Neural progenitor cell (in vitro differentiated cells): ENCODE data around the gene TUBB2B. TPM values are rescaled to one million over a fixed set of nuclear protein-coding genes. Genes with fewer than 3 reads are reported as not detected.

Experiments used
- DNase-seq: peaks from one replicate; pipeline ENCODE4 v3.0.0-alpha.2; 2016; ENCODE audit warnings: low spot score
- H2AFZ ChIP-seq: fragments of 200-600 bp; sonication (generic); replicated peaks from 2 replicates; pipeline ENCODE4 v1.6.1; 2016; ENCODE audit warnings: antibody characterized with exemption
- H3F3A ChIP-seq: fragments of 200-600 bp; sonication (generic); 2 replicates; pipeline ENCODE4 v1.6.1; 2016; ENCODE audit warnings: antibody characterized with exemption, low read depth
- H3K27ac ChIP-seq: fragments of 200-600 bp; sonication (generic); 2 replicates; pipeline ENCODE4 v1.5.1; 2016; ENCODE audit warnings: mild to moderate bottlenecking
- H3K27me3 ChIP-seq: fragments of 200-600 bp; sonication (generic); 2 replicates; pipeline ENCODE4 v1.6.1; 2016; ENCODE audit warnings: mild to moderate bottlenecking, moderate library complexity
- H3K36me3 ChIP-seq: fragments of 200-600 bp; sonication (generic); 2 replicates; pipeline ENCODE4 v1.5.1; 2016
- H3K4me1 ChIP-seq: fragments of 200-600 bp; sonication (generic); 2 replicates; pipeline ENCODE4 v1.6.1; 2016; ENCODE audit warnings: mixed run types
- H3K4me2 ChIP-seq: fragments of 200-600 bp; sonication (generic); 2 replicates; pipeline ENCODE4 v1.6.1; 2016
- H3K4me3 ChIP-seq: fragments of 200-600 bp; sonication (generic); 2 replicates; pipeline ENCODE4 v1.5.1; 2016
- H3K79me2 ChIP-seq: fragments of 200-600 bp; sonication (generic); 2 replicates; pipeline ENCODE4 v1.6.1; 2016; ENCODE audit warnings: low read depth
- H3K9ac ChIP-seq: fragments of 200-600 bp; sonication (generic); 2 replicates; pipeline ENCODE4 v1.6.1; 2016
- H3K9me3 ChIP-seq: fragments of 200-600 bp; sonication (generic); 2 replicates; pipeline ENCODE4 v1.5.1; 2016; ENCODE audit warnings: low read depth
- H4K20me1 ChIP-seq: fragments of 200-600 bp; sonication (generic); 2 replicates; pipeline ENCODE4 v1.6.1; 2016; ENCODE audit warnings: low read depth
- H3K27ac Mint-ChIP-seq: 3 replicates; pipeline ENCODE4 v1.8.0; 2021; ENCODE audit warnings: mixed read lengths
- H3K27me3 Mint-ChIP-seq: 2 replicates; pipeline ENCODE4 v1.8.0; 2022; ENCODE audit warnings: low read depth, mild to moderate bottlenecking, inconsistent platforms, moderate library complexity, mixed read lengths; ENCODE audit not compliant: insufficient read depth
- H3K36me3 Mint-ChIP-seq: 3 replicates; pipeline ENCODE4 v1.8.0; 2021; ENCODE audit warnings: mixed read lengths
- H3K4me1 Mint-ChIP-seq: 3 replicates; pipeline ENCODE4 v1.8.0; 2021; ENCODE audit warnings: mixed read lengths
- H3K4me3 Mint-ChIP-seq: 3 replicates; pipeline ENCODE4 v1.8.0; 2021; ENCODE audit warnings: mild to moderate bottlenecking, moderate library complexity, mixed read lengths
- H3K9me3 Mint-ChIP-seq: 3 replicates; pipeline ENCODE4 v1.8.0; 2020; ENCODE audit warnings: mixed read lengths
- CTCF ChIP-seq: fragments of 200-600 bp; sonication (generic); IDR thresholded peaks from 2 replicates; pipeline ENCODE4 v1.5.1; 2017; ENCODE audit warnings: antibody characterized with exemption, mild to moderate bottlenecking
- EZH2 ChIP-seq: fragments of 200-600 bp; sonication (generic); IDR thresholded peaks from 2 replicates; pipeline ENCODE4 v1.6.1; 2017; ENCODE audit warnings: antibody characterized with exemption, mild to moderate bottlenecking, moderate library complexity
- EZH2phosphoT487 ChIP-seq: fragments of 200-600 bp; sonication (generic); IDR thresholded peaks from 2 replicates; pipeline ENCODE4 v1.6.1; 2017; ENCODE audit warnings: antibody characterized with exemption
- total RNA-seq: library from RNA; depleted of rRNA; stranded (reverse); fragments of >200 nt; gene quantifications from 2 replicates; pipeline ENCODE4 v1.2.3, GENCODE V29; 2015; ENCODE audit warnings: low replicate concordance

The TUBB2B gene
- total RNA-seq, 1 donor from 2014 or later, result 362 TPM

GRCh38 chr6:3213334-3213695 is 14.1 kb downstream of the TUBB2B start:
- peaks cover 16% of the 10 kb centered on the region for H3K4me1 Mint-ChIP-seq
- H3K9ac ChIP-seq, result no peak overlapping the region
- H3K27me3 Mint-ChIP-seq, result peaks cover 4% of the 10 kb centered on the region
- H3K36me3 ChIP-seq, result no peaks in the 10 kb centered on the region
- H3K4me2 ChIP-seq, result no peak overlapping the region
- H3K79me2 ChIP-seq, result no peaks in the 10 kb centered on the region
- no peak overlapping the region for H3K27ac Mint-ChIP-seq
- H3K36me3 Mint-ChIP-seq, result no peaks in the 10 kb centered on the region
- H3K9me3 ChIP-seq, result no peaks in the 10 kb centered on the region
- H3F3A ChIP-seq, result peaks cover 19% of the 10 kb centered on the region
- no peak for DNase-seq
- TF ChIP-seq EZH2 (no peak), CTCF (no peak), EZH2phosphoT487 (no peak)
- no peak overlapping the region for H3K4me3 Mint-ChIP-seq
- no peaks in the 10 kb centered on the region for H3K27me3 ChIP-seq
- H4K20me1 ChIP-seq, result no peaks in the 10 kb centered on the region
- peaks cover 2% of the 10 kb centered on the region for H3K9me3 Mint-ChIP-seq
- peaks cover 12% of the 10 kb centered on the region for H3K4me1 ChIP-seq
- no peak overlapping the region for H2AFZ ChIP-seq
- H3K4me3 ChIP-seq, result no peak overlapping the region
- H3K27ac ChIP-seq, result no peak overlapping the region

- Histone ChIP-seq H3K9ac (no peak overlapping the region), H3K27ac (no peak overlapping the region), H3F3A (peaks cover 26% of the 10 kb centered on the region), H3K36me3 (no peaks in the 10 kb centered on the region), H3K4me2 (no peak overlapping the region), H2AFZ (no peak overlapping the region), H3K27me3 (no peaks in the 10 kb centered on the region), H3K9me3 (no peaks in the 10 kb centered on the region), H3K79me2 (no peaks in the 10 kb centered on the region), H4K20me1 (no peaks in the 10 kb centered on the region), H3K4me3 (no peak overlapping the region), H3K4me1 (peaks cover 17% of the 10 kb centered on the region)
- no peak for DNase-seq
- Mint-ChIP-seq H3K36me3 (no peaks in the 10 kb centered on the region), H3K4me3 (no peak overlapping the region), H3K4me1 (peaks cover 22% of the 10 kb centered on the region), H3K27me3 (peaks cover 3% of the 10 kb centered on the region), H3K27ac (no peak overlapping the region), H3K9me3 (no peaks in the 10 kb centered on the region)
- TF ChIP-seq EZH2 (no peak), EZH2phosphoT487 (no peak), CTCF (no peak)
These were observed 15.2 kb downstream of the TUBB2B start for GRCh38 chr6:3212261-3212660.

GRCh38 chr6:3211681-3212080 is 15.8 kb downstream of the TUBB2B start:
- Histone ChIP-seq H3K79me2 (no peaks in the 10 kb centered on the region), H3K9me3 (no peaks in the 10 kb centered on the region), H3K36me3 (no peaks in the 10 kb centered on the region), H3K4me1 (peaks cover 17% of the 10 kb centered on the region), H4K20me1 (no peaks in the 10 kb centered on the region), H2AFZ (no peak overlapping the region), H3K4me3 (no peak overlapping the region), H3F3A (peaks cover 26% of the 10 kb centered on the region), H3K27ac (no peak overlapping the region), H3K4me2 (no peak overlapping the region), H3K9ac (no peak overlapping the region), H3K27me3 (no peaks in the 10 kb centered on the region)
- Mint-ChIP-seq H3K27ac (no peak overlapping the region), H3K4me3 (no peak overlapping the region), H3K27me3 (peaks cover 3% of the 10 kb centered on the region), H3K4me1 (peaks cover 24% of the 10 kb centered on the region), H3K36me3 (no peaks in the 10 kb centered on the region), H3K9me3 (no peaks in the 10 kb centered on the region)
- TF ChIP-seq EZH2phosphoT487, result no peak
- TF ChIP-seq CTCF, result no peak
- TF ChIP-seq EZH2, result no peak
- no peak for DNase-seq
